NCI-H187 (cell line): Measurements from ENCODE around the gene DENND2A.
"Not testable (repeated sequence)": the region's sequence is repeated elsewhere in the genome, so short reads cannot be mapped to it uniquely, and the experiment has no call there.

ENCODE experiments used
- DNase-seq, 2 experiments: peaks; one replicate each; lab custom pipeline; 2025; lab: John Stamatoyannopoulos, UW

Gene DENND2A, protein sequence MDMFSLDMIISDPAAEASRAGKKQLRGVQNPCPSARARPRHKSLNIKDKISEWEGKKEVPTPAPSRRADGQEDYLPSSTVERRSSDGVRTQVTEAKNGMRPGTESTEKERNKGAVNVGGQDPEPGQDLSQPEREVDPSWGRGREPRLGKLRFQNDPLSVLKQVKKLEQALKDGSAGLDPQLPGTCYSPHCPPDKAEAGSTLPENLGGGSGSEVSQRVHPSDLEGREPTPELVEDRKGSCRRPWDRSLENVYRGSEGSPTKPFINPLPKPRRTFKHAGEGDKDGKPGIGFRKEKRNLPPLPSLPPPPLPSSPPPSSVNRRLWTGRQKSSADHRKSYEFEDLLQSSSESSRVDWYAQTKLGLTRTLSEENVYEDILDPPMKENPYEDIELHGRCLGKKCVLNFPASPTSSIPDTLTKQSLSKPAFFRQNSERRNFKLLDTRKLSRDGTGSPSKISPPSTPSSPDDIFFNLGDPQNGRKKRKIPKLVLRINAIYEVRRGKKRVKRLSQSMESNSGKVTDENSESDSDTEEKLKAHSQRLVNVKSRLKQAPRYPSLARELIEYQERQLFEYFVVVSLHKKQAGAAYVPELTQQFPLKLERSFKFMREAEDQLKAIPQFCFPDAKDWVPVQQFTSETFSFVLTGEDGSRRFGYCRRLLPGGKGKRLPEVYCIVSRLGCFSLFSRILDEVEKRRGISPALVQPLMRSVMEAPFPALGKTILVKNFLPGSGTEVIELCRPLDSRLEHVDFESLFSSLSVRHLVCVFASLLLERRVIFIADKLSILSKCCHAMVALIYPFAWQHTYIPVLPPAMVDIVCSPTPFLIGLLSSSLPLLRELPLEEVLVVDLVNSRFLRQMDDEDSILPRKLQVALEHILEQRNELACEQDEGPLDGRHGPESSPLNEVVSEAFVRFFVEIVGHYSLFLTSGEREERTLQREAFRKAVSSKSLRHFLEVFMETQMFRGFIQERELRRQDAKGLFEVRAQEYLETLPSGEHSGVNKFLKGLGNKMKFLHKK

DNA sequence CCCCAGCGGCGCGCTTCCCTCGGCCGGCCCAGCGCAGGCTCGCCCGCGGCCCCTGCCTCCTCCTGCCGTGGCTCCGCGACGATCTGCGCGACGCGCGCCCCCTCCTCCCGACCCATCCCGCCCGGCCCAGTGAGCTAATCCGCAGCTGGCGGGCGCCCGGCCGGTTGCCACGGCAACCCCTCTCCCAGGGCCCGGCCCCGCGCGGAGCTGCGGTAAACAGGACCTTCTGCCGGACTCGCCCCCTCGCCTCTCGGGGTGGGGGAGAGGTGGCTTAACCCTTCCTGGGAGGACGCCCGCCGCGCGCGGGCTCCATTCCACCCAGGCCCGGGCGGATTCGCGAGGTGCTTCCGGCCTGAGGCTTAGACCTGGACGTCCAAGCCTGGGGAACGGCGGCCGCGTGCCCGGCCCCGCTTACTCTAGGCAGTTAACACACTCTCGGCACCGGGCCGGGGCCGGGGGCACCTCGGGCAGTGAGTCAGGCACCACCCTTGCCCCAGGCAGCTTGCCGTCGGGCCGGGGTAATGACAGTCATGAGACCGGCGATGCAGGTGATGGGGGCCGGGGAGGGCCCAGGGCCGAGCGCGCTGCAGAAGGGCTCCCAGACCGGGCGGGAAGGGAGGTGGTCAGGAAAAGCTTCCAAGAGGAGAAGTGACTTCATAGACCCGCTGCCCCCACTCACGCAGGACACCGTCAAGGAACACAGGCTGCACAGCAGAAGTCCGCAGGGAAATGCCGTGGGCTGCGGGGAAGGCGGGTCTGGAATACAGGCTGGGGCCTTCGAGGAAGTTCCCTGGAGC lies at the start of gene DENND2A:
Gene DENND2A (minus strand): TSS at position 87 of the 797 bp plus-strand sequence. CDS start 38,416 bp downstream, outside the sequence.
- peak; percentile 26 to 46 for DNase-seq

GRCh38 chr7:140689199-140690152 lies 48.9 kb upstream of the DENND2A start:
- no peak for DNase-seq

- no peak for DNase-seq
Observed at GRCh38 chr7:140688341-140688740, 47.7 kb upstream of the DENND2A start.

- DNase-seq, result no peak
Observed at GRCh38 chr7:140686921-140687320, 46.3 kb upstream of the DENND2A start.

DNA sequence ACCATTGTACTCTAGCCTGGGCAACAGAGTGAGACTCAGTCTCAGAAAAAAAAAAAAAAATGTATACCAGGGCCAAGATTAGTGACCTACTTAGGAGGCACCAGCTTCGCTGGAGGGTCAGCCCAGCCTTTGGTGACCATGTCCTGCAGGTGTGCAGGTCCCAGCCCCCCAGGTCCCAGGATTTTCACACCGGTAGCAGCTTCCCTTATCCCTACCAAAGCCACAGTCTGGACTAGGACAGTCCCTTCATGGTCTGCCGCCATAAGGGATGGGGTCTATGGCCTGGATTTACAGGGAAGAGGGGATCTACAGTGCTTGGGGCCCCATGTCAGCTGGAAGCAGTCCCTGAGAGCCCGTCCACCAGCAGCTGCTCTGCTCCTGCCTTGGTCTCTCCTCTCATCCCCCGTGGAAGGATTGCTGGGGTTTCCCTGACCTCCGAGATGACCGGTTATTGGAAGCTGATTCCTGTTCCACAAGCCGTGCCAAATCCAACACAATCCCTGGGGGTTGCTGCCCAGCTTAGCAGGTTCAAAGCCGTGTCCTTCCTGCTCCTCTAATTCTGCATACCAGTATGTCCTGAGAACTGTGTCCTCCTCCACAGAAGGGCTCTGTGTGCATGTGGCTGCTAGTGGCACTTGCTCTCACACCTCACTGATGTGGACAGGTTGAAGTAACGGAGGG lies 44.9 kb upstream of the DENND2A start:
- DNase-seq, result no peak

- DNase-seq, result no peak
Observed at GRCh38 chr7:140684066-140684950, 43.7 kb upstream of the DENND2A start.

GRCh38 chr7:140683657-140684056 lies 43.0 kb upstream of the DENND2A start:
- no peak for DNase-seq

DNA sequence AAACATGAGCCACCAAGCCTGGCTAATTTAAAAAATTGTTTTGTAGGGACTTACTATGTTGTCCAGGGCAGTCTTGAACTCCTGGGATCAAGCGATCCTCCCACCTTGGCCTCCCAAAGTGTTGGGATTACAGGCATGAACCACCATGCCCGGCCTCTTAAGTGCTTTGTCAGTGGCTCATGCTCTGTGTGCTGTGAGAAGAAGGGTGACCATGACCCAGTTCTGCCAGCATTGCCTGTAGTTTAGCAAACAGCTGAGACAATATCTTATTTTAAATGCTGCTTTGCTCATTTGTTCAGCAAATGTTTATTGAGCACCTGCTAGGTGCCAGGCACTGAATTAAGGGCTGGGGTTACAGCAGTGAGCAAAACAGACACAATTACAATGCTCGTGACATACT lies 41.2 kb upstream of the DENND2A start:
- DNase-seq, result no peak

GRCh38 chr7:140680886-140681285 lies 40.3 kb upstream of the DENND2A start:
- DNase-seq, result no peak

- DNase-seq, result no peak
Observed at GRCh38 chr7:140679186-140679585, 38.6 kb upstream of the DENND2A start.

- DNase-seq, result no peak
Observed at GRCh38 chr7:140678816-140679130, 38.2 kb upstream of the DENND2A start.

DNA sequence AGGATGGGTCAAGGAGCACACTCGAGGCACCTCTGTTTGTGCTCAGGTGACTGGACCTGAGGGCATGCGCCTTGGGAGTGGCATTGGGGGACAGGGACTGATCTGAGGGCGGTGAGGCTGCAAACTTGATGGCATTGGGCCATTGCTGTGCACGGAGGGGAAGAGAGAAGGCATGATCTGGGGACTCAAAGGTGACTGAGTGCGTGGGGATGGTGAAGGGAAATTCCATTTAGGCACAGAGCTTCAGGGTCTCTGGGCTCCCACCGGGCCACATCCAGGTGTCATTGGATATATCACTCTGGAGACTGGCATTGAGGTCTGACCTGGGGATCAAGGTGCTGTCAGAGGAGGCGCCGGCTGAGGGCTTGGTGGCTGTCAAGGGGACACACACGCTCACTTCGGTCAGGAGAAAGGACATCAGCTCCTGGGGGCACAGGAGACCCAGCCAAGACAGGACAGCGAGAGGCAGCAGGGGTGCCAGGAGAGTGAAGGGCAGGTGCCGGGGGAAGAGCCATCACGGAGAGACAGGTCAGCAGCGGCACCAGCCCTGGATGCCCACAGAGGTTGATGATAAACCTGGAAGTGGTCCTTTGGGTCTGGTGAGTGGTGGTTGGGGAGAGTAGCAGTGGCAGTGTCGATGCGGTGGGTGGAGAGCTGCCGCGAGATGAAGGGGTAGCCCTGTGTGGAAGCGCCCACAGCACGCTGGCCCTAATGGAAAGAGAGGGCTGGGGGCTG lies 37.6 kb upstream of the DENND2A start:
- DNase-seq, result no peak

DNA sequence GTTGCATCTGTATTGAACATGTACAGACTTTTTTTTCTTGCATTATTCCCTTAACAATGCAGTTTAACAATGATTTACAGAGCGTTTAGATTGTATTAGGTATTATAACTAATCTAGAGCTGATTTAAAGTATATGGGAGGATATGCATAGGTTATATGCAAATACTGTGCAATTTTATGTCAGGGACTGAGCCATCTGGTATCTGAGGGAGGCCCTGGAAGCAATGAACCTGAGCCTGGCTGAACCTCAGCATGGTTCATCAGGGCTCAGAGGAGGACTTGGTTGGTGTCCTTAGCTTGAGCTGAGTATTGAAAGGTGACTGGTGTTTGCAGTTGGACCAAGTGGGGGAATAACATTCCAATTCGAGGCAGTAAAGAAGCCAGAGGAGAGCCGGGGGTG lies 36.9 kb upstream of the DENND2A start:
- no peak for DNase-seq

DNA sequence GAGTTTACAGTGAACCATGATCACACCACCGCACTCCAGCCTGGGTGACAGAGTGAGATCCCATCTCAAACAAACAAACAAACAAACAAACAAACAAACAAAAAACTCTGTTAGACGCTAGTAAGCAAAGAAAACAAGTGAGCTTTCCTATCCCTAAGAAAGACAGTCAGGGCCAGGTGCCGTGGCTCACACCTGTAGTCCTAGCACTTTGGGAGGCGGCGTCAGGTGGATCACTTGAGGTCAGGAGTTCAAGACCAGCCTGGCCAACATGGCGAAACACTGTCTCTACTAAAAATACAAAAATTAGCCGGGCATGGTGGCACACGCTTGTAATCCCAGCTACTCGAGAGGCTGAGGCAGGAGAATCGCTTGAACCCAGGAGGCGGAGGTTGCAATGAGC lies 36.3 kb upstream of the DENND2A start:
- not testable (repeated sequence) for DNase-seq

- DNase-seq, result no peak
Observed at GRCh38 chr7:140676306-140676705, 35.7 kb upstream of the DENND2A start.

DNA sequence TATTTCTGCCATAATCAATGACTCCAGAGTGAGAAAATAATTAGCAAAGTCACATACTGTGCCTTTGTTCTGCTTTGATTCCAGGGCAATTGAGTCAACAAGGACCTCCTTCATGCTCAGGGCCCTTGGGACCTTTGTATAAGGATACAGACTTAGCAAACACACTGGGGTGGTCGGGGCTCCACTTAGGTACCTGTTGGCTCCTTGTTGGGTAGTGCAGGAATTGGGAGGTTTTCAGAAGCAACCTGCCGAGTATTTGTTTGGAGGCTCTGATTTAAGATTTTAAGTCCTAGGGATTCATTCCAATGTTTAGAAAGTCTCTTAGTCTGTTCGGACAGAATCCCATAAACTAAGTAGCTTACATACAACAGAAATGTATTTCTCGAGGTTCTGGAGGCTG lies 35.1 kb upstream of the DENND2A start:
- DNase-seq, result no peak

GRCh38 chr7:140674899-140675701 lies 34.5 kb upstream of the DENND2A start:
- DNase-seq, result peak in 1 of 2 experiments; percentile 6

GRCh38 chr7:140674356-140674800 lies 33.8 kb upstream of the DENND2A start:
- no peak for DNase-seq
